ENCODE data around the gene IFT20.

GRCh38 chr17:28327709-28328108 is 7.6 kb downstream of the IFT20 start:
- TF ChIP-seq POLR2A (IDR thresholded peaks at IDR 0.05) (no peak), CTCF (IDR thresholded peaks at IDR 0.05) (no peak)

Data from prostate gland (tissue), 2 donors.